Esophagus squamous epithelium (tissue), 4 donors: Measurements from ENCODE around the gene NLRP12.

Experiments used
- CTCF ChIP-seq, 6 experiments: fragments of 450-650 bp in 4 of 6; fragments of 200-600 bp in 2 of 6; sonication (generic) in 2 of 6; IDR thresholded peaks; one replicate each; pipeline ENCODE4 v1.5.1; 2016 to 2019; ENCODE audit warnings: antibody characterized with exemption in 6 of 6, mild to moderate bottlenecking in 4 of 6, moderate library complexity in 4 of 6
- POLR2A ChIP-seq, 4 donors: fragments of 450-650 bp; IDR thresholded peaks; one replicate each; pipeline ENCODE4 v1.6.1; 2017; ENCODE audit warnings: antibody characterized with exemption in 4 of 4, mild to moderate bottlenecking in 4 of 4, moderate library complexity in 3 of 4

- no peak for TF ChIP-seq POLR2A (IDR thresholded peaks at IDR 0.05)
- TF ChIP-seq CTCF (IDR thresholded peaks at IDR 0.05) = no peak
These were observed 50.1 kb downstream of the NLRP12 start for GRCh38 chr19:53773999-53774398.
